Peyer's patch (tissue), 4 donors: ENCODE measurements around the gene NME9.

Experiments used
- CTCF ChIP-seq, 6 experiments: fragments of 450-650 bp in 4 of 6; fragments of 200-600 bp in 2 of 6; sonication (generic) in 1 of 6; IDR thresholded peaks; one replicate each; pipeline ENCODE4 v1.5.1; 2017 to 2019; ENCODE audit warnings: antibody characterized with exemption in 6 of 6, mild to moderate bottlenecking in 3 of 6, moderate library complexity in 1 of 6
- POLR2A ChIP-seq, 2 donors: fragments of 450-650 bp; IDR thresholded peaks; one replicate each; pipeline ENCODE4 v1.5.1; 2017; ENCODE audit warnings: antibody characterized with exemption in 2 of 2, mild to moderate bottlenecking in 2 of 2, moderate library complexity in 2 of 2

DNA sequence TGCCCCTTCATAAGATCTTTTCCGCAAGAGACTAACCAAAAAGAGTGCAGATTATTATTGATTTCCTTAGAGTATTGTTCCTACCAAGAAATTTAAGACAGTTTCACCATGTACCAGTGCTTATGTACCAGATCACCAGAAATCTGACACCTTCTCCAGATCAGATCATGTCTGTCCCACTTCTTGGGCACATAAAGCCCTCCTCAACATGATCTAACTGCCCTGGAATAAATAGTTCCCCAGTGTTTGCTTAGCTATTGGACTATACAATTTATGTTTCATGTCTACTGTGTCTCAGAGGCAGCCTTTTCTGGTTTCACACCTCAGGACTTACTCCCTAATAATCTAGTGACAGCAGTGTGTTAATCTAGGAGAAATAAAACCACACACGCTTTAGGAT is 46.8 kb downstream of the NME9 start:
- TF ChIP-seq CTCF (IDR thresholded peaks at IDR 0.05): no peak
- no peak for TF ChIP-seq POLR2A (IDR thresholded peaks at IDR 0.05)
